ENCODE measurements around the gene LST1. TPM values are rescaled to one million over a fixed set of nuclear protein-coding genes. Genes with fewer than 3 reads are reported as not detected.

LST1 gene
- total and polyA plus RNA-seq, 2 of the 4 experiments (the other 2 are of a cell fraction), result not detected

DNA sequence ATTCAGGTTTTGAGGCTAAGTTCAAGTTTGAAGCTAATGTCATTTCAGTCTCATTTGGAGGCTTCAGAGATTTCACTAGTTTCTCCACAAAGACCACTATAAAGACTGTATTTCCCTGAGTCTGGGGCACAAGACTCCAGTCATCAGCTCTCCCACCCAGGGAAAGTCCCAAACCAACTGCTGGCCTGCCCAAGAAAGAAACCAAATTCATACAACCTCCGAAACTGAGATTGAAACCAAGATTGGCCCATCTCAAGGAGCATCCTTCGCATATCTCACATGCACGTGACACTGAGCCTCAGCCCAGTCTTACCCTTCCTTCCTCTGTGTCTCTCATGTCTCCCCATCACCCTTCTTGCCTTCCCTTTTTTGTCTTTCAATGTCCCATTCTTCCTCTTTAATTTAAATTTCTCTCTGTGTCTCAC, 17.5 kb upstream of the LST1 start:
- BruUV-seq (replicated peaks), result no TSS peak
- Histone ChIP-seq H2AK9ac (replicated peaks; ENCODE audit: low read depth, low read length, poor library complexity) (no peak overlapping the region), H3K9ac (ENCODE audit: low read depth, low read length) (no peak overlapping the region), H3K56ac (ENCODE audit: extremely low read depth, insufficient read depth, low read length) (no peak overlapping the region), H3K4me3 (ENCODE audit: insufficient read depth, low read depth, low read length) (no peak overlapping the region), H4K91ac (ENCODE audit: insufficient read depth, low read depth, low read length) (no peak overlapping the region), H3K27me3 (ENCODE audit: control insufficient read depth, insufficient read depth, low read length) (peaks cover 26% of the 10 kb centered on the region), H2BK15ac (ENCODE audit: low read depth, low read length) (no peak overlapping the region), H2AK5ac (ENCODE audit: low read depth, low read length) (no peak overlapping the region), H2BK20ac (ENCODE audit: low read depth, low read length) (no peak overlapping the region), H3K4ac (ENCODE audit: low read depth, low read length) (no peak overlapping the region), H3K4me1 (ENCODE audit: control insufficient read depth, insufficient read depth, low read length) (no peaks in the 10 kb centered on the region; the same call in 1 of the 2 replicates), H4K20me1 (ENCODE audit: insufficient read depth, low read length) (no peaks in the 10 kb centered on the region), H3K9me1 (ENCODE audit: insufficient read depth, low read length) (no peaks in the 10 kb centered on the region), H3K18ac (ENCODE audit: low read depth, low read length) (no peak overlapping the region), H3K14ac (replicated peaks; ENCODE audit: low read depth, low read length) (no peak overlapping the region), H4K8ac (ENCODE audit: low read depth in 2 of 2, low read length in 2 of 2) (no peak overlapping the region), H3K9me3 (ENCODE audit: control insufficient read depth, insufficient read depth, low read length) (no peaks in the 10 kb centered on the region), H2BK120ac (ENCODE audit: low read depth, low read length) (no peak overlapping the region), H4K5ac (ENCODE audit: low read depth, low read length) (no peak overlapping the region), H3K79me1 (ENCODE audit: low read depth in 1 of 2, low read length in 2 of 2) (no peaks in the 10 kb centered on the region), H3K36me3 (ENCODE audit: control insufficient read depth, insufficient read depth, low read length) (no peaks in the 10 kb centered on the region), H3K23ac (ENCODE audit: low read depth, low read length) (no peak overlapping the region), H3K4me2 (ENCODE audit: low read depth, low read length) (no peak overlapping the region), H2BK5ac (ENCODE audit: low read depth, low read length, poor library complexity, severe bottlenecking) (no peak overlapping the region), H2AFZ (replicated peaks; ENCODE audit: low read length, poor library complexity) (peak overlapping the region; percentile 33), H3K27ac (ENCODE audit: insufficient read depth, low read length) (no peak overlapping the region)
- WGBS, 2 experiments (ENCODE audit: extremely low coverage in 2 of 2, insufficient read length in 1 of 2), result 71% methylated on average over 3 of the region's 3 CpGs; no CpG with 5 or more reads in 1 of the 2 experiments
- intact Hi-C loops (cut with micrococcal nuclease), result no loop called here
- dilution Hi-C loops (cut with HindIII; ENCODE audit: low sequenced_read_pairs, unreplicated experiment), result no loop called here
- DNase-seq (no peak), ATAC-seq (ENCODE audit: low read depth) (no peak)
- in situ Hi-C loops (cut with MboI; ENCODE audit: low sequenced_read_pairs), result no loop called here
- ChIA-PET POLR2A (ENCODE audit: unreplicated experiment) (no interaction called here), CTCF (interaction anchor here (1.0 to 1.2 kb wide), 2 partner anchors 30 kb away, joined by 3 to 4 read pairs; no protein-coding TSS in a partner anchor)
- TF ChIP-seq RCOR1 (IDR thresholded peaks at IDR 0.05; ENCODE audit: insufficient replicate concordance, low read length) (no peak), RFX5 (IDR thresholded peaks at IDR 0.05; ENCODE audit: low read depth, low read length) (no peak), BHLHE40 (IDR thresholded peaks at IDR 0.05; ENCODE audit: low read depth, low read length) (no peak), MAFK (IDR thresholded peaks at IDR 0.05; ENCODE audit: low read depth, low read length) (no peak), POLR2A (IDR thresholded peaks at IDR 0.05; ENCODE audit: low read depth, low read length) (no peak), MXI1 (IDR thresholded peaks at IDR 0.05; ENCODE audit: borderline replicate concordance, low read depth, low read length) (no peak), MAZ (IDR thresholded peaks at IDR 0.05; ENCODE audit: borderline replicate concordance, low read depth, low read length) (no peak), CTCF (conservative IDR thresholded peaks at IDR 0.05; ENCODE audit: low read depth, low read length) (no peak), NFE2L2 (IDR thresholded peaks at IDR 0.05; ENCODE audit: low read depth, low read length) (no peak)
- TF ChIP-seq, protein P1, sequence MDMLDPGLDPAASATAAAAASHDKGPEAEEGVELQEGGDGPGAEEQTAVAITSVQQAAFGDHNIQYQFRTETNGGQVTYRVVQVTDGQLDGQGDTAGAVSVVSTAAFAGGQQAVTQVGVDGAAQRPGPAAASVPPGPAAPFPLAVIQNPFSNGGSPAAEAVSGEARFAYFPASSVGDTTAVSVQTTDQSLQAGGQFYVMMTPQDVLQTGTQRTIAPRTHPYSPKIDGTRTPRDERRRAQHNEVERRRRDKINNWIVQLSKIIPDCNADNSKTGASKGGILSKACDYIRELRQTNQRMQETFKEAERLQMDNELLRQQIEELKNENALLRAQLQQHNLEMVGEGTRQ (IDR thresholded peaks at IDR 0.05; ENCODE audit: low read depth, low read length), result no peak
- TF ChIP-seq, protein P2, sequence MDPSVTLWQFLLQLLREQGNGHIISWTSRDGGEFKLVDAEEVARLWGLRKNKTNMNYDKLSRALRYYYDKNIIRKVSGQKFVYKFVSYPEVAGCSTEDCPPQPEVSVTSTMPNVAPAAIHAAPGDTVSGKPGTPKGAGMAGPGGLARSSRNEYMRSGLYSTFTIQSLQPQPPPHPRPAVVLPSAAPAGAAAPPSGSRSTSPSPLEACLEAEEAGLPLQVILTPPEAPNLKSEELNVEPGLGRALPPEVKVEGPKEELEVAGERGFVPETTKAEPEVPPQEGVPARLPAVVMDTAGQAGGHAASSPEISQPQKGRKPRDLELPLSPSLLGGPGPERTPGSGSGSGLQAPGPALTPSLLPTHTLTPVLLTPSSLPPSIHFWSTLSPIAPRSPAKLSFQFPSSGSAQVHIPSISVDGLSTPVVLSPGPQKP (IDR thresholded peaks at IDR 0.05; ENCODE audit: borderline replicate concordance, low read depth, low read length), result no peak
